Peyer's patch (tissue), 4 donors: ENCODE results near the gene TUBGCP5.

Experiments used
- CTCF ChIP-seq, 6 experiments: fragments of 450-650 bp in 4 of 6; fragments of 200-600 bp in 2 of 6; sonication (generic) in 1 of 6; IDR thresholded peaks; one replicate each; pipeline ENCODE4 v1.5.1; 2017 to 2019; ENCODE audit warnings: antibody characterized with exemption in 6 of 6, mild to moderate bottlenecking in 3 of 6, moderate library complexity in 1 of 6
- POLR2A ChIP-seq, 2 donors: fragments of 450-650 bp; IDR thresholded peaks; one replicate each; pipeline ENCODE4 v1.5.1; 2017; ENCODE audit warnings: antibody characterized with exemption in 2 of 2, mild to moderate bottlenecking in 2 of 2, moderate library complexity in 2 of 2

DNA sequence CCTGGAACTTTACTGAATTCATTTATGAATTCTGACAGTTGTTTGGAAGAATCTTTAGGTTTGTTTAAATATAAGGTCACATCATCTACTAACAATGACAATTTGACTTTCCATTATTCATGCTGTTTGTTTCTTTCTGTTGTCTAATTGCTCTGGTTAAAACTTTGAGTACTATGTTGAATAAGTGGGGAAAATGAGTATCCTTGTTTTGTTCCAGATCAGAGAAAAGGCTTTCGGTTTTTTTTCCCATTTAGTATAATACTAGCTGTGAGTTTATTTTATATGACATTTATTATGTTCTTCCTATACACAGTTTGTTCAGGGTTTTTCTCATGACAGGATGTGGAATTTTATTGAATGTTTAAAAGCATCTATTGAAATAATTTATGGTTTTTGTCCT is 11.3 kb upstream of the TUBGCP5 start:
- TF ChIP-seq POLR2A (IDR thresholded peaks at IDR 0.05) = no peak
- TF ChIP-seq CTCF (IDR thresholded peaks at IDR 0.05) = no peak
